HG03159 (cell line): ENCODE measurements around the gene NIN.

Source experiments
- ATAC-seq: cut with Tn5 transposase; IDR thresholded peaks from one replicate; pipeline ENCODE4 v1.9.1; 2021; ENCODE audit warnings: mild to moderate bottlenecking, moderate library complexity; ENCODE audit not compliant: unreplicated experiment

The NIN gene

GRCh38 chr14:50795909-50796308 lies 35.1 kb downstream of the NIN start:
- no peak for ATAC-seq

- ATAC-seq: no peak
Measured at GRCh38 chr14:50795142-50795541, 35.8 kb downstream of the NIN start.

- ATAC-seq: no peak
Measured at GRCh38 chr14:50794068-50794645, 36.8 kb downstream of the NIN start.

GRCh38 chr14:50792634-50793068 lies 38.3 kb downstream of the NIN start:
- ATAC-seq: no peak

GRCh38 chr14:50792051-50792477 lies 38.9 kb downstream of the NIN start:
- no peak for ATAC-seq

GRCh38 chr14:50791201-50791600 lies 39.8 kb downstream of the NIN start:
- ATAC-seq: no peak

- ATAC-seq: no peak
Measured at GRCh38 chr14:50790589-50790988, 40.4 kb downstream of the NIN start.

- no peak for ATAC-seq
Measured at GRCh38 chr14:50786751-50787464, 44.1 kb downstream of the NIN start.

GRCh38 chr14:50785457-50786063 lies 45.4 kb downstream of the NIN start:
- no peak for ATAC-seq

GRCh38 chr14:50784683-50785456 lies 46.1 kb downstream of the NIN start:
- ATAC-seq: no peak

GRCh38 chr14:50783563-50783962 lies 47.4 kb downstream of the NIN start:
- ATAC-seq: no peak

GRCh38 chr14:50780393-50780792 lies 50.6 kb downstream of the NIN start:
- no peak for ATAC-seq

- no peak for ATAC-seq
Measured at GRCh38 chr14:50778721-50779483, 52.1 kb downstream of the NIN start.

- ATAC-seq: no peak
Measured at GRCh38 chr14:50776522-50776921, 54.4 kb downstream of the NIN start.

GRCh38 chr14:50775357-50775756 lies 55.6 kb downstream of the NIN start:
- no peak for ATAC-seq

GRCh38 chr14:50774542-50775267 lies 56.3 kb downstream of the NIN start:
- no peak for ATAC-seq

- ATAC-seq: no peak
Measured at GRCh38 chr14:50773632-50774541, 57.1 kb downstream of the NIN start.

- no peak for ATAC-seq
Measured at GRCh38 chr14:50772412-50772811, 58.5 kb downstream of the NIN start.

- no peak for ATAC-seq
Measured at GRCh38 chr14:50770586-50770985, 60.4 kb downstream of the NIN start.
